H9 (cell line): Measurements from ENCODE around the gene KRT35. TPM values are rescaled to one million over a fixed set of nuclear protein-coding genes. Genes with fewer than 3 reads are reported as not detected.

ENCODE experiments used
- DNase-seq: peaks from one replicate; pipeline ENCODE4 v3.0.0-alpha.2; 2017
- H2AFZ ChIP-seq: one replicate; pipeline ENCODE4 v1.6.1; 2013; ENCODE audit warnings: mild to moderate bottlenecking, low read length, control low read depth, moderate library complexity
- H2AK5ac ChIP-seq: 2 replicates; pipeline ENCODE4 v1.6.1; 2013; ENCODE audit warnings: low read length, control low read depth, mixed read lengths; ENCODE audit not compliant: insufficient read length
- H2BK120ac ChIP-seq: one replicate; pipeline ENCODE4 v1.6.1; 2013; ENCODE audit warnings: low read depth, mild to moderate bottlenecking, low read length, control low read depth, inconsistent platforms; ENCODE audit not compliant: poor library complexity, severe bottlenecking
- H2BK12ac ChIP-seq: 2 replicates; pipeline ENCODE4 v1.6.1; 2013; ENCODE audit warnings: low read length, control low read depth, mixed read lengths, low read depth; ENCODE audit not compliant: insufficient read length
- H2BK15ac ChIP-seq: 2 replicates; pipeline ENCODE4 v1.6.1; 2013; ENCODE audit warnings: low read depth, low read length, control low read depth
- H2BK20ac ChIP-seq: one replicate; pipeline ENCODE4 v1.6.1; 2013; ENCODE audit warnings: low read depth, mild to moderate bottlenecking, low read length, control low read depth, inconsistent platforms; ENCODE audit not compliant: poor library complexity, severe bottlenecking
- H2BK5ac ChIP-seq: 2 replicates; pipeline ENCODE4 v1.6.1; 2013; ENCODE audit warnings: low read length, control low read depth, mixed read lengths; ENCODE audit not compliant: insufficient read length
- H3K14ac ChIP-seq: 2 replicates; pipeline ENCODE4 v1.6.1; 2013; ENCODE audit warnings: low read length, control low read depth; ENCODE audit not compliant: insufficient read depth
- H3K18ac ChIP-seq: 2 replicates; pipeline ENCODE4 v1.6.1; 2013; ENCODE audit warnings: low read depth, mild to moderate bottlenecking, mixed read lengths, low read length, control low read depth; ENCODE audit not compliant: insufficient read length
- H3K23ac ChIP-seq: 2 replicates; pipeline ENCODE4 v1.6.1; 2013; ENCODE audit warnings: low read length, control low read depth, mixed read lengths, low read depth; ENCODE audit not compliant: insufficient read length
- H3K23me2 ChIP-seq: 2 replicates; pipeline ENCODE4 v1.6.1; 2013; ENCODE audit warnings: low read depth, mild to moderate bottlenecking, mixed read lengths, low read length, control low read depth; ENCODE audit not compliant: insufficient read length, poor library complexity, severe bottlenecking
- H3K27ac ChIP-seq: 2 replicates; pipeline ENCODE4 v1.5.1; 2013; ENCODE audit warnings: low read length, control low read depth, mixed read lengths, low read depth; ENCODE audit not compliant: insufficient read length
- H3K27me3 ChIP-seq: 2 replicates; pipeline ENCODE4 v1.6.1; 2013; ENCODE audit warnings: low read length, control low read depth, inconsistent platforms; ENCODE audit not compliant: insufficient read depth
- H3K4ac ChIP-seq: 2 replicates; pipeline ENCODE4 v1.6.1; 2013; ENCODE audit warnings: low read depth, mild to moderate bottlenecking, control low read depth, inconsistent platforms, low read length, moderate library complexity
- H3K4me1 ChIP-seq: 2 replicates; pipeline ENCODE4 v1.6.1; 2013; ENCODE audit warnings: low read length, control low read depth, inconsistent platforms; ENCODE audit not compliant: insufficient read depth
- H3K4me2 ChIP-seq: 2 replicates; pipeline ENCODE4 v1.6.1; 2013; ENCODE audit warnings: low read length, control low read depth, mixed read lengths; ENCODE audit not compliant: insufficient read length, insufficient read depth
- H3K56ac ChIP-seq: 2 replicates; pipeline ENCODE4 v1.6.1; 2013; ENCODE audit warnings: low read depth, mild to moderate bottlenecking, mixed read lengths, low read length, control low read depth; ENCODE audit not compliant: insufficient read length
- H3K79me1 ChIP-seq: 2 replicates; pipeline ENCODE4 v1.6.1; 2013; ENCODE audit warnings: low read depth, mild to moderate bottlenecking, moderate library complexity, low read length, control low read depth, inconsistent platforms; ENCODE audit not compliant: insufficient read depth, poor library complexity, severe bottlenecking
- H3K79me2 ChIP-seq: 2 replicates; pipeline ENCODE4 v1.6.1; 2013; ENCODE audit warnings: low read length, control low read depth, inconsistent platforms; ENCODE audit not compliant: insufficient read depth
- H3K9ac ChIP-seq: 2 replicates; pipeline ENCODE4 v1.6.1; 2013; ENCODE audit warnings: low read length, control low read depth, mixed read lengths; ENCODE audit not compliant: insufficient read length; ENCODE audit errors: extremely low read depth
- H3K9me3 ChIP-seq: one replicate; pipeline ENCODE4 v1.6.1; 2013; ENCODE audit warnings: low read depth, low read length, inconsistent platforms; ENCODE audit not compliant: control insufficient read depth
- H3T11ph ChIP-seq: one replicate; pipeline ENCODE4 v1.6.1; 2013; ENCODE audit warnings: mild to moderate bottlenecking, low read length, control low read depth, inconsistent platforms
- H4K20me1 ChIP-seq: one replicate; pipeline ENCODE4 v1.6.1; 2013; ENCODE audit not compliant: control insufficient read depth, insufficient read length, insufficient read depth
- H4K5ac ChIP-seq: 2 replicates; pipeline ENCODE4 v1.6.1; 2013; ENCODE audit warnings: low read depth, mild to moderate bottlenecking, mixed read lengths, low read length, control low read depth; ENCODE audit not compliant: insufficient read length
- H4K8ac ChIP-seq: replicated peaks from 2 replicates; pipeline ENCODE4 v1.6.1; 2013; ENCODE audit warnings: low read length, control low read depth, mixed read lengths, low read depth; ENCODE audit not compliant: insufficient read length
- H4K91ac ChIP-seq: 2 replicates; pipeline ENCODE4 v1.6.1; 2013; ENCODE audit warnings: low read depth, mild to moderate bottlenecking, moderate library complexity, mixed read lengths, low read length, control low read depth; ENCODE audit not compliant: insufficient read length
- H3K27ac Mint-ChIP-seq, 3 experiments: 2 replicates in 2 of 3; 3 replicates in 1 of 3; pipeline ENCODE4 v1.8.0; 2020 to 2021; ENCODE audit warnings: mixed read lengths in 3 of 3, mild to moderate bottlenecking in 1 of 3, moderate library complexity in 1 of 3
- H3K27me3 Mint-ChIP-seq: 2 replicates; pipeline ENCODE4 v1.8.0; 2021; ENCODE audit warnings: low read depth, mild to moderate bottlenecking, moderate library complexity, mixed read lengths
- H3K36me3 Mint-ChIP-seq, 3 experiments: 2 replicates in 2 of 3; 3 replicates in 1 of 3; pipeline ENCODE4 v1.8.0; 2020 to 2021; ENCODE audit warnings: low read depth in 3 of 3, mixed read lengths in 3 of 3; ENCODE audit not compliant: insufficient read depth in 1 of 3
- H3K4me1 Mint-ChIP-seq, 2 experiments: 2 replicates each; pipeline ENCODE4 v1.8.0; 2020; ENCODE audit warnings: mixed read lengths in 2 of 2
- H3K4me3 Mint-ChIP-seq, 2 experiments: 2 replicates in 1 of 2; 3 replicates in 1 of 2; pipeline ENCODE4 v1.8.0; 2020 to 2021; ENCODE audit warnings: mild to moderate bottlenecking in 2 of 2, mixed read lengths in 2 of 2, moderate library complexity in 1 of 2
- H3K9me3 Mint-ChIP-seq, 2 experiments: 2 replicates in 1 of 2; 3 replicates in 1 of 2; pipeline ENCODE4 v1.8.0; 2020; ENCODE audit warnings: mild to moderate bottlenecking in 2 of 2, mixed read lengths in 2 of 2, moderate library complexity in 1 of 2
- CTCF ChIP-seq: fragments of 200-600 bp; sonication (generic); conservative IDR thresholded peaks from 3 replicates; pipeline ENCODE4 v1.8.0; 2021; ENCODE audit warnings: antibody characterized with exemption, mild to moderate bottlenecking
- WGBS: extraction: QIAGEN DNeasy Blood & Tissue Kit; methylation state at CpG from one replicate; pipeline ENCODE4 v1.1.7; 2013; ENCODE audit warnings: missing lambda C conversion rate, low lambda C conversion rate, mixed read lengths; ENCODE audit not compliant: insufficient read length; ENCODE audit errors: extremely low coverage; 5-methylcytosine and 5-hydroxymethylcytosine counted together
- total RNA-seq: library from RNA; stranded (reverse); gene quantifications from 2 replicates; pipeline ENCODE4 v1.2.1, GENCODE V29; 2021

Gene KRT35
- total RNA-seq, 1 experiment from 2014 or later, result not detected

- Histone ChIP-seq H2AFZ (no peak overlapping the region), H3K9me3 (no peaks in the 10 kb centered on the region), H3K14ac (no peak overlapping the region), H2BK5ac (no peak overlapping the region), H3K23ac (no peak overlapping the region), H2BK20ac (no peak overlapping the region), H2BK120ac (no peak overlapping the region), H4K91ac (no peak overlapping the region), H2AK5ac (no peak overlapping the region), H3K23me2 (no peaks in the 10 kb centered on the region), H3K27me3 (no peaks in the 10 kb centered on the region), H3K79me2 (no peaks in the 10 kb centered on the region), H4K8ac (no peak overlapping the region), H4K20me1 (no peaks in the 10 kb centered on the region), H3K27ac (no peak overlapping the region), H3K4me2 (no peak overlapping the region), H2BK12ac (no peak overlapping the region), H3K9ac (no peak overlapping the region), H3K56ac (no peak overlapping the region), H3K79me1 (no peaks in the 10 kb centered on the region), H4K5ac (no peak overlapping the region), H2BK15ac (no peak overlapping the region), H3K4ac (no peak overlapping the region), H3T11ph (no peak overlapping the region), H3K18ac (no peak overlapping the region), H3K4me1 (0 out of 2 replicates have a peak, but pooled peaks cover 3% of the 10 kb centered on the region)
- H3K9me3 Mint-ChIP-seq, result no peaks in the 10 kb centered on the region
- H3K4me1 Mint-ChIP-seq, result peaks cover 19 to 22% of the 10 kb centered on the region in 2 experiments
- no peak overlapping the region for H3K4me3 Mint-ChIP-seq
- WGBS, result no CpG with 5 or more reads among the region's 14 CpGs
- no peak for DNase-seq
- no peaks in the 10 kb centered on the region for H3K36me3 Mint-ChIP-seq
- no peak overlapping the region; a peak in 1 of 7 replicates for H3K27ac Mint-ChIP-seq
- no peak for TF ChIP-seq CTCF
- H3K27me3 Mint-ChIP-seq, result no peaks in the 10 kb centered on the region
These were observed 25.1 kb upstream of the KRT35 start for GRCh38 chr17:41505809-41506767.
